ENCODE measurements around the gene MYH13. TPM values are rescaled to one million over a fixed set of nuclear protein-coding genes. Genes with fewer than 3 reads are reported as not detected.

Gene MYH13
- total RNA-seq: not detected in 2 replicates

GRCh38 chr17:10372906-10373305 lies at the start of gene MYH13:
Gene MYH13 (minus strand): TSS chr17:10373006. CDS start chr17:10364530, 8,476 bp downstream.

GRCh38 chr17:10421900-10422542 lies 49.2 kb upstream of the MYH13 start, which contains the start of gene MYH8:
Gene MYH8 (minus strand): TSS chr17:10421950. CDS start chr17:10420227, 1,723 bp downstream.

Other genes with a start within 250 kb of the MYH13 start
- gene GAS7, start 174.4 kb downstream of the MYH13 start, total RNA-seq: 0.25 and 0.66 TPM in 2 replicates
- not detected in 2 replicates for gene MYH8, start 48.9 kb upstream of the MYH13 start, total RNA-seq
- gene MYH4, start 96.6 kb upstream of the MYH13 start, total RNA-seq: not detected in 2 replicates
- not detected in 2 replicates for gene MYH1, start 145.5 kb upstream of the MYH13 start, total RNA-seq
- gene MYH2, start 176.7 kb upstream of the MYH13 start, total RNA-seq: not detected in 2 replicates

Data from aortic smooth muscle cell (primary cell).